Measurements from ENCODE around the gene LGALS9. TPM values are rescaled to one million over a fixed set of nuclear protein-coding genes. Genes with fewer than 3 reads are reported as not detected.
"Not testable (repeated sequence)": the region's sequence is repeated elsewhere in the genome, so short reads cannot be mapped to it uniquely, and the experiment has no call there.

Gene LGALS9
- total and polyA plus RNA-seq, 2 donors (not counting 3 experiments of a cell fraction or from before 2014, with no cell fraction given), result 52.4 to 65.2 TPM

GRCh38 chr17:27677191-27677590 lies 46.2 kb downstream of the LGALS9 start:
- peaks cover 0 to 2% of the 10 kb centered on the region in 2 experiments for H3K27me3 ChIP-seq (ENCODE audit: control insufficient read depth in 2 of 2, insufficient read depth in 2 of 2, low read length in 2 of 2)
- BruUV-seq (replicated peaks), result no TSS peak
- no peak overlapping the region for H2AFZ ChIP-seq (ENCODE audit: low read depth, low read length)
- TF ChIP-seq MYC (IDR thresholded peaks at IDR 0.05; ENCODE audit: low read depth, low read length), result no peak
- no peak for TF ChIP-seq GATA2 (IDR thresholded peaks at IDR 0.05; ENCODE audit: insufficient read depth, insufficient read length, low read depth, low read length)
- no peak for TF ChIP-seq POLR2AphosphoS5 (IDR thresholded peaks at IDR 0.05; ENCODE audit: insufficient read depth, low read depth, low read length)
- no peak for TF ChIP-seq CTCF (IDR thresholded peaks at IDR 0.05; ENCODE audit: extremely low read depth in 1 of 2, insufficient read depth in 1 of 2, low read depth in 1 of 2, low read length in 2 of 2)
- no peak for TF ChIP-seq EZH2 (IDR thresholded peaks at IDR 0.05; ENCODE audit: borderline replicate concordance, low read depth, low read length, severe bottlenecking)
- TF ChIP-seq FOS (IDR thresholded peaks at IDR 0.05; ENCODE audit: borderline replicate concordance, insufficient read depth, low read length), result no peak
- TF ChIP-seq, protein P1, sequence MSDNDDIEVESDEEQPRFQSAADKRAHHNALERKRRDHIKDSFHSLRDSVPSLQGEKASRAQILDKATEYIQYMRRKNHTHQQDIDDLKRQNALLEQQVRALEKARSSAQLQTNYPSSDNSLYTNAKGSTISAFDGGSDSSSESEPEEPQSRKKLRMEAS (IDR thresholded peaks at IDR 0.05; ENCODE audit: insufficient read depth, insufficient read length), result no peak
- TF ChIP-seq JUN (IDR thresholded peaks at IDR 0.05; ENCODE audit: borderline replicate concordance, insufficient read depth, insufficient read length, low read depth), result no peak
- no peaks in the 10 kb centered on the region for H3K79me2 ChIP-seq (ENCODE audit: control insufficient read depth, insufficient read depth, low read length)
- no peak overlapping the region for H3K27ac ChIP-seq (ENCODE audit: insufficient read depth, low read depth, low read length)
- intact Hi-C loops (cut with micrococcal nuclease), result loop anchor here (5.0 kb wide), 1 partner anchor 35 kb away; no protein-coding TSS in a partner anchor
- POLR2A ChIA-PET, result no interaction called here
- H4K20me1 ChIP-seq (replicated peaks; ENCODE audit: control insufficient read depth, extremely low read depth, insufficient read depth, low read length), result no peaks in the 10 kb centered on the region
- no peaks in the 10 kb centered on the region for H3K4me1 ChIP-seq (ENCODE audit: control insufficient read depth, extremely low read depth, insufficient read depth, low read length)
- no peak overlapping the region for H3K4me3 ChIP-seq (replicated peaks in 1 of 3; ENCODE audit: insufficient read depth in 1 of 3, low read depth in 1 of 3, low read length in 3 of 3)
- FAIRE-seq, result no peak
- H3K9me1 ChIP-seq (replicated peaks; ENCODE audit: control insufficient read depth, extremely low read depth, insufficient read depth, low read length), result no peaks in the 10 kb centered on the region
- H3K9ac ChIP-seq (replicated peaks; ENCODE audit: extremely low read depth, insufficient read depth, low read length), result no peak overlapping the region
- dilution Hi-C loops (cut with MboI; ENCODE audit: extremely low pct_ligation_motif_present, low sequenced_read_pairs), result no loop called here
- no peaks in the 10 kb centered on the region for H3K9me3 ChIP-seq (replicated peaks; ENCODE audit: control insufficient read depth, insufficient read depth, low read length)
- no peaks in the 10 kb centered on the region for H3K36me3 ChIP-seq (ENCODE audit: control insufficient read depth in 2 of 2, extremely low read depth in 1 of 2, insufficient read depth in 2 of 2, low read length in 2 of 2)
- no peak overlapping the region for H3K4me2 ChIP-seq (ENCODE audit: insufficient read depth, low read length)
- no peak for DNase-seq (ENCODE audit: low read depth, low spot score)
- CTCF ChIA-PET, result no interaction called here

DNA sequence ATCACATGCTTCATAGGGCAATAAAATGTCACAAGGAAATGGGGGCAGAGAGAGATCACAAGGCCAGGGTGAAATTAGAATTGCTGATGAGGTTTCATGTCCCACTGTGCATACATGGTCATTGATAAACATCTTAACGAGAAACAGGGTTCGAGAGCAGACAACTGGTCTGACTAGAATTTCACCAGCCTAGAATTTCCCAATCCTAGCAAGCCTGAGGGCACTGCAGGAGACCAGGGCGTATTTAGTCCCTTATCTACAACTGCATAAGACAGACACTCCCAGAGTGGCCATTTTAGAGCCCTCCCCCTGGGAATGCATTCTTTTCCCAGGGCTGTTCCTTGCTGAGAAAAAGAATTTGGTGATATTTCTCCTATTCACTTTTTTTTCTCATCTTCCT lies 55.3 kb downstream of the LGALS9 start:
- CTCF ChIA-PET, result interaction anchor here (1.2 kb wide), 1 partner anchor 70 kb away, joined by 4 read pairs; no protein-coding TSS in a partner anchor
- H3K9ac ChIP-seq (replicated peaks; ENCODE audit: extremely low read depth, insufficient read depth, low read length); POLR2A ChIA-PET; H4K20me1 ChIP-seq (replicated peaks; ENCODE audit: control insufficient read depth, extremely low read depth, insufficient read depth, low read length); H3K27me3 ChIP-seq (ENCODE audit: control insufficient read depth in 2 of 2, insufficient read depth in 2 of 2, low read length in 2 of 2); H3K27ac ChIP-seq (ENCODE audit: insufficient read depth, low read depth, low read length); H3K9me1 ChIP-seq (replicated peaks; ENCODE audit: control insufficient read depth, extremely low read depth, insufficient read depth, low read length); dilution Hi-C loops (cut with MboI; ENCODE audit: extremely low pct_ligation_motif_present, low sequenced_read_pairs); H2AFZ ChIP-seq (ENCODE audit: low read depth, low read length); FAIRE-seq; H3K9me3 ChIP-seq (replicated peaks; ENCODE audit: control insufficient read depth, insufficient read depth, low read length); DNase-seq (ENCODE audit: low read depth, low spot score); H3K4me1 ChIP-seq (ENCODE audit: control insufficient read depth, extremely low read depth, insufficient read depth, low read length); intact Hi-C loops (cut with micrococcal nuclease); BruUV-seq (replicated peaks); H3K4me3 ChIP-seq (replicated peaks in 1 of 3; ENCODE audit: insufficient read depth in 1 of 3, low read depth in 1 of 3, low read length in 3 of 3); H3K36me3 ChIP-seq (ENCODE audit: control insufficient read depth in 2 of 2, extremely low read depth in 1 of 2, insufficient read depth in 2 of 2, low read length in 2 of 2); H3K4me2 ChIP-seq (ENCODE audit: insufficient read depth, low read length); H3K79me2 ChIP-seq (ENCODE audit: control insufficient read depth, insufficient read depth, low read length): not testable (repeated sequence)

Data from endothelial cell of umbilical vein (primary cell).